Measurements from ENCODE around the gene ARPC5.

- TF ChIP-seq CTCF (IDR thresholded peaks at IDR 0.05), result no peak
- no peak for TF ChIP-seq POLR2A (IDR thresholded peaks at IDR 0.05)
Measured at GRCh38 chr1:183632964-183633363, 2.6 kb downstream of the ARPC5 start.

All from tibial nerve (tissue), 3 donors.